ENCODE results near the gene LHFPL2.

The LHFPL2 gene

GRCh38 chr5:78578015-78578414, 70.6 kb downstream of the LHFPL2 start:
- no peak overlapping the region for H3K4me3 ChIP-seq (ENCODE audit: low read depth, low read length)
- no peak for DNase-seq (ENCODE audit: low read depth, low spot score)
- POLR2A ChIA-PET: no interaction called here
- no peak for TF ChIP-seq CTCF (IDR thresholded peaks at IDR 0.05; ENCODE audit: insufficient read depth, low read length, missing control alignments)
- CTCF ChIA-PET: no interaction called here

- no peak overlapping the region for H3K4me3 ChIP-seq (ENCODE audit: low read depth, low read length)
- DNase-seq (ENCODE audit: low read depth, low spot score): no peak
- no peak for TF ChIP-seq CTCF (IDR thresholded peaks at IDR 0.05; ENCODE audit: insufficient read depth, low read length, missing control alignments)
- ChIA-PET CTCF (no interaction called here), POLR2A (no interaction called here)
Measured at GRCh38 chr5:78577071-78577807, 71.3 kb downstream of the LHFPL2 start.

GRCh38 chr5:78576376-78576775, 72.2 kb downstream of the LHFPL2 start:
- ChIA-PET POLR2A (no interaction called here), CTCF (interaction anchor here (0.5 kb wide), 1 partner anchor 15 kb away, joined by 3 read pairs; no protein-coding TSS in a partner anchor)
- DNase-seq (ENCODE audit: low read depth, low spot score): no peak
- no peak overlapping the region for H3K4me3 ChIP-seq (ENCODE audit: low read depth, low read length)
- no peak for TF ChIP-seq CTCF (IDR thresholded peaks at IDR 0.05; ENCODE audit: insufficient read depth, low read length, missing control alignments)

- ChIA-PET POLR2A (no interaction called here), CTCF (interaction anchor here (0.6 kb wide), 1 partner anchor 46 kb away, joined by 3 read pairs; no protein-coding TSS in a partner anchor)
- no peak for DNase-seq (ENCODE audit: low read depth, low spot score)
- no peak overlapping the region for H3K4me3 ChIP-seq (ENCODE audit: low read depth, low read length)
- no peak for TF ChIP-seq CTCF (IDR thresholded peaks at IDR 0.05; ENCODE audit: insufficient read depth, low read length, missing control alignments)
Measured at GRCh38 chr5:78574731-78575161, 73.8 kb downstream of the LHFPL2 start.

- no peak overlapping the region for H3K4me3 ChIP-seq (ENCODE audit: low read depth, low read length)
- POLR2A ChIA-PET: no interaction called here
- TF ChIP-seq CTCF (IDR thresholded peaks at IDR 0.05; ENCODE audit: insufficient read depth, low read length, missing control alignments): no peak
- no peak for DNase-seq (ENCODE audit: low read depth, low spot score)
- CTCF ChIA-PET: interaction anchor here (0.6 kb wide), 1 partner anchor 45 kb away, joined by 3 read pairs; no protein-coding TSS in a partner anchor
Measured at GRCh38 chr5:78574131-78574673, 74.4 kb downstream of the LHFPL2 start.

GRCh38 chr5:78573318-78573717, 75.3 kb downstream of the LHFPL2 start:
- POLR2A ChIA-PET: no interaction called here

More at GRCh38 chr5:78573318-78573717, 75.3 kb downstream of the LHFPL2 start:
- no peak overlapping the region for H3K4me3 ChIP-seq (ENCODE audit: low read depth, low read length)
- TF ChIP-seq CTCF (IDR thresholded peaks at IDR 0.05; ENCODE audit: insufficient read depth, low read length, missing control alignments): no peak
- CTCF ChIA-PET: interaction anchor here (1.5 kb wide), 1 partner anchor 36 kb away, joined by 4 read pairs; no protein-coding TSS in a partner anchor
- DNase-seq (ENCODE audit: low read depth, low spot score): no peak

All from AG04449 (cell line).